Stimulated activated CD8-positive, alpha-beta memory T cell treated with anti-CD3 and anti-CD28 coated beads, Interleukin-2, amount 100 ng/mL, for 1 hour (primary cell): Measurements from ENCODE around the gene BDH1.
"Not testable (repeated sequence)": the region's sequence is repeated elsewhere in the genome, so short reads cannot be mapped to it uniquely, and the experiment has no call there.

ENCODE experiments used
- DNase-seq, 2 donors: peaks; one replicate each; pipeline ENCODE4 v3.0.0-alpha.2; 2020; ENCODE audit warnings: low read depth in 2 of 2

BDH1 gene

DNA sequence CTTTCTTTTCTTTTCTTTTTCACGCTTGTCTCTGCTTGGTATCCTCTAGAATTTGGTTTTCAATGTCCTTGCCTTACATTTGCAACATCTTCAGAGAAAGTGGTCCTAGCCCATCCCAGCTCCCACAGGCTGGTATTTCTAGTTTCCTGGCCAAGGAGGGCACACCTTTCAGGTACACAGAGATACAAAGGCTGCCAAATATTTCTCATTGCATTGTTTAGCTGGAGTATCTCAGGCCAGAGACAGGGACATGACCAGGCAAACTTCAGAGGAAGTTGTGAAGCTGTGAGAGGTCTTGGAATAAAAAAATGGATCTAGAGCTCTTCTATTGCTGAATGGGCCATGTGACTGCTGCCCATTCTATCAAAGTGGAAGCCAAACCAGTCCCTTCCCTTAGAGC is 68.9 kb downstream of the BDH1 start:
- DNase-seq: no peak

DNA sequence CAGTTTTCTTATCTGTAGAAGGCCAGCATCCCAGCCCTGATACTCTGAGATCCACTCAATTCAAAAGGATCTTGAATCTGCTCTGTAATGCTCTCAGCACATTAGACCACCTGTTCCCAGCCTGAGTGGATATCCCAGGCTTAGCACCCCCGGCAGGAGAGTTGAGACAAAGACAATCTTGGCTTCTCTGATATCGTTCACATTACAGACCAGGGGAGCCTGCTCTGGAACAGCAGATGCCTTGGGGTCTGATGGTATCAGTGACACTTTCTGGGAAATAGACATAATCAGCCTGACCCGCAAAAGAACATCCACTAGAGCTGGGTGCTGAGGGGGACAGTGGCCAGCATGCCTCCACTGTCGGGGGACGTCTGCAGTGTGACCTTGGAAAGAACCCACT is 70.6 kb downstream of the BDH1 start:
- no peak for DNase-seq

DNA sequence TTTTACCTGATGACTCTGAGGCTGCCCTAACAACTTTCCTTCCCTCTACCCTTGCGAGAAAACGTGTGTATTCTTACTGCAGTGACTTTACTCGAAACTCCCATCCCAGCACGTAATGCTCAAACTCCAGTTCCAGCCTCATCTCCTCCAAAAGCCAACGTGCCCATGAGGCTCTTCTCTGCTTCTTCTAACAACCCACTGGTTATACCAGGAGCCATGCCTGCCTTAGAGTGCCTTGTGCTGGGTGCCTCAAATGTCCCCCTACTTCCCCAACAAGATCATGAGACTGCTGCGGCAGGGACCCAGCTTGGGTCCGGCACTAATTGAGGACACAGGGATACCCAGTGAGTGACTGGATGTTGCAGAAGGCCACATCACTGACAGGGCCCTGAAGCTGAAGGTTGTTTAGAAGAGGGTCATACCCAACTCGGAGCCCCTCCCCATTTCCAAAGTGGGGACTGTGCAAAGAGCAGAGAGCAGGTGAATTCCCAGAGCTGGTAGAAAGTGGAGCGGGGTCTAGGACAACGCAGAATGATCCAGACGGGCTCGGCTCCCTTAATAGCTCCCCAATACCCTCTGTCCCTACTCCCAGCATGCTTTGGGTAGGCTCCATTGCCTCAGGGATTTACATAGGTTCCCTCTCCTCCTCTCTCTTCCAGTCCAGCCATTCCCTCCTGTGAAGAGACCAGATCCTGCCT is 71.4 kb downstream of the BDH1 start:
- no peak for DNase-seq

DNA sequence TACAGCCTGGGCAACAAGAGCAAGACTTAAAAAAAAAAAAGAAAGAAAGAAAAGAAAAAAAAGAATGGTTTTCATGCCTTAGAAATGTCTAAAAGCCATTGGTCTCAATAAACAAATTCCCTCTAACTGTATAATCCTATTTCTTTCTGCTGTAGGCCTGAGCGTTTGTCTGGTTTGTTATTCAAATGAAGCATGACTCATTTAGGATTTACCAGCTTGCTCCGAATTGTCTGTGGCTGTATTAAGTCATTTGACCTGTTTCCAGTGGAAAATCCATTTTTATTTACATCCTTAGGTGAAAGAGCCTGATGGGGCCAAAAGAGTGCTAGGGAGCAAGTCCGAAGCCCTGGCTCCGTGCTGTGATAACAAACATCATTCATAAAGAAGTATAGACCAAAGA is 73.8 kb downstream of the BDH1 start:
- DNase-seq: no peak

DNA sequence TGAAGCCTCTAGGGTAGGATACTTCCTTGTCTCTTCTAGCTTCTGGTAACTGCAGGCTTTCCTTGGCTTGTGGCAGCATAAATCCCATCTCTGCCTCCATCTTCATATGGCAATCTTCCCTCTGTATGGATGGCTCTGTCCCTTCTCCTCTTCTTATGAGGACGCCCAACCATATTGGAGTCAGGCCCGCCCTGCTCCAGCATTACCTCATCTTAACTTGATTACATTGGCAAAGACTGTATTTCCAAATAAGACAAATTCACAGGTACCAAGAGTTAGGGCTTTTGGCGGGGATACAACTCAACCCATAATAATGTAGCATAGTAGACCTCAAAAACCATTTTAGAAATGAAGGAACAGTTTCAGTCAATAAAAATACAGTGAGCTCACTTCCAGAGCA is 75.4 kb downstream of the BDH1 start:
- DNase-seq: no peak

DNA sequence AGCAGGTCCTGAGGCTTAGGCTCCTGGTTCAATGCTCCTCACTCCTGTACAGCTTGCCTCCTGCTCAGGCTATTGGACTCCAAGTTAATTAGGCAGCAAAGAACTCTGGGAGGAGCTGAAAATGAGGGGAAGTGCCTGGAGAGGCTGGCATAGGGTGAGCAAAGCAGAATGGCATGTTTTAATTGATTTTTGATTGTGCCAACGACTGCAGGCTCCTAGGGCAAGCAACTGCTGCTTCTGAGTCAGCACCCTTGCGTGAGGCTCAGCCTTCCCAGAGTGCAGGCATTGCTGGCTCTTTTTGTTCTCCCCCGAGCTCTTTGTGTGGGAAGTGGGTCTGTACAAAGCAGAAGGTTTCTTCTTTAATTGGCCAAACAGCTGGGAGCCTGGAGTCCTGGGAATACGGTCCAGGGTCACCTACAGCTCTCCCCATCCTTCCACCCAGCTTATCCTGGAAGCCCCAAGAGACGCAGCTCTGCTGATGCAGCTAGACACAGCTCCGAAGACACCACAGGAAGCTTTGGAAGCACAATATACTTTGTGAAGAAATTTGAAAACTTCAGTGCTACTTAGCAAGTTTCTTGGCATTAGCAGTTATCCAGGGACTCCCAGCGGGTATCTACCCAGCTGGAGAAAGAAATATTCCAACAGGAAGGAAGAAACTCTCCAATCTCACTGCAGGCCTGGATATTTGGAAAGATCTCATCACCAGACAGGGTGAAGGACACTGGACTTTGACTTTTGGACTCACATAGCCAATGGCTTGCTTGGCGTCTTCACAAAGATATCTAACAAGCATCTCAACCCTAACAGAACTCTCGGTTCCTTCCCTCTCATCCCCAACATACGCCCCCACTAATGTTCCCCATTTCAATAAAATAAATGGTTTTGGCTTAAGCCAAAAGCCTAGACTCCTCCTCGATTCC is 76.8 kb downstream of the BDH1 start:
- no peak for DNase-seq

DNA sequence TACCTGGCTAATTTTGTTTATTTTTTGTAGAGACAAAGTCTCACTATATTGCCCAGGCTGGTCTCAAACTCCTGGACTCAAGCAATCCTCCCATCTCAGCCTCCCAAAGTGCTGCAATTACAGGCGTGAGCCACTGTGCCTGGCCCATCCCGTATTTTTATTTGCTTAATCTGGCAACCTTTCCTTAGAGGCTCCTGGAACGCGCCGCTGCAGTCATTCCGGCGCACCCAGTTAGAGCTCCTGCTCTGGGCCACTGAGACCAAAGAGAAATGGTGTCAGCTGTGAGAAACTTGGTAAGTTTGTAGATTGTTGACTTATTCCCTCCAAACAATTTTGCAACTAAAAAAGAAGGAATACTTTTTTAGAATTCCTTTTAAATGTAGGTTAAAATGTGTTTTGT is 78.0 kb downstream of the BDH1 start:
- DNase-seq: not testable (repeated sequence)

DNA sequence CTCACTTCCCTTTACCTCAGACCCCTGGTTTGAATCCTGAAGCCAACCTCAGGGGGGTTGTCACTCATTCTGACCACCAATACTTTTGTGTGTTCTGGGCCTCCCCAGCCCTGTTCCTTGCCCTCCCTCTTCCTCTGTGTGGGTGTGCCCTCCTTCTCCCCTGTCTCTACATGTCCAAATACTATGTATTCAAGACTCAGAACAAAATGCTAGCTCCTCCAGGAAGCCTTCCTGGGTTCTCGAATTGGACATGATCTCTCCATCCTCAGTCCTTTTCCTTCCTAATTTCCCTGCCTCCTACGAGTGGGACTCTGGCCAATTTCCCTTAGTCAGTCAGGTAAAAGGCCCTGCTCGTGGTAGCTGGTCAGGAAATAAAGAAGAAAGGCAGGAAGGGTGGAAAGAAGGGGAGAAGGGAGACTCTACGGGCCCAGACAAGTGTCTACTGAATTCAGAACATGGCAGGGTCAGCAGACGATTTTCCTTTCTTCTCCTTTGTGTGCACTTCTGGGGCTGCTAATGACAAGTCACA is 79.7 kb downstream of the BDH1 start:
- DNase-seq: no peak

DNA sequence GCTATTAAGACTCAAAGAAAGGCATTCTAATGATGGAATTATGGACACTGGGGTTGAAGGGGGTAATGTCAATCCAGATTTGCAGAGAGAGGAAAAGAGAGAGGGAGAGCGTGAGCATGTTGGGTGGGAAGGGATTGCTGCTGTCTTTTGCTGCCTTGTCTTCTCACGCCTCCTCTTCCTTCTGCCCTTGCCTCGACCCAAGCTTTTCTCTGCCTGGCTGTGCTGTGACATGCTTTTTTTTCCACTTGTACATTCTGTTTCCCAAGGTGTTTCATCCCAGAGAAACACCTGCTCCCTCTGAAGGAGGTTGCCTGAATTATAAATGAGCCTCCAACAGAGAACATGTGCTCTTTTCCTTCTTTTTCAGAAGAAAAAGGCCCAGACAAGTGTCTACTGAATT is 80.3 kb downstream of the BDH1 start:
- no peak for DNase-seq

DNA sequence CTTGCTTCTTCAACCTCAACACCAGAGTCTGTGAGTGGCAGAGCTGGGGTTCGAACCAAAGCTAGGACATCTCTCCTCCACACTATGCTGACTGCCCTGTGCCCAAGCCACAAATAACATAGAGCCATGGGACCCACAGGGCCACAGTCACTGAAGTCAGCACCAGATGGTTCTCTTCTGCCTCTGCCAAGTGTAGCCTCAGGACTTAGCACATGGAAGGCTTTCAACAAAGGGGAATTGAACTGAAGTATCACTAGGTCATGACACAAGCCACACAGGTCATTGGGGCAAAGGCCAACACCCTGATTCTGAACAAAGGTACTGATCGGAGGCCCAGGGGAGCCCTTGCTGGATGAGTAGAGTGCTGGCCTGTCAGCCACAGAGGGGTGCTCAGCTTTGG is 83.6 kb downstream of the BDH1 start:
- no peak for DNase-seq

DNA sequence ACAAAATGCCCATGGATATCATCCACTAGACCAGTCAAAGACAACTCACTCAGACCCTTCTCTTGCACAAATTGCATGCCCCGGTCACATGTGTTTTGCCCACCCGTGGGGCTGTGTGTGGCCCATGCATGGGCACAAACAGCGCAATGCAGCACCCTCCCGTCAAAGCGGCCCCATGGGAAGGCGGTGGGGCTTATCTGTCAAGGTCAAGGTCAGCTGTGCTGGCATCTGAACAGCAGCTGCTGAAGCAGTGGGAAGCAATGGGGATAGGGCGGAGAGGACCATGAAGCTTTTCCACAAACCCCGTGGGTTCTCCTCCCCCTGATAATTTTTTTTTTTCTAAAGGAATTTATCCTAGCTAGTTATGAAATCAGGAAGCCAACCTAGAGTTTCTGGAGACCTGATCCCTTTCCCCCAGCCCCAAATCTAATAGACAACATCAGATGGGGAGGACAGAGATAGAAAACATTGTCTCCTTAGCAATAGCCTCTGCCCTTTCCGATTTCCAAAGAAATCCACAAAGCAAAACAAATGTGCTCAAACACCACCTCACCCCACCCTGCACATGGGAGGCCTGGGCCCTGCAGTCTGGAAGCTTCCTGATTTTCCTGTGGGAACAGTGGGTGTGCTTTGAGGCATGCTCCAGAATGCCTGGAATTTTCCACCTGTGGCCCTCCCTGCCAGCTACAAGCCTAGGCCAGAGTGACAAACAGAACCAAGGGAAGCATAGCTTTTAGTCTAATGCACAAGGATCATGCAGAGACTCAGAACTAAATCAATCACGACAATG is 84.4 kb downstream of the BDH1 start:
- DNase-seq: no peak

DNA sequence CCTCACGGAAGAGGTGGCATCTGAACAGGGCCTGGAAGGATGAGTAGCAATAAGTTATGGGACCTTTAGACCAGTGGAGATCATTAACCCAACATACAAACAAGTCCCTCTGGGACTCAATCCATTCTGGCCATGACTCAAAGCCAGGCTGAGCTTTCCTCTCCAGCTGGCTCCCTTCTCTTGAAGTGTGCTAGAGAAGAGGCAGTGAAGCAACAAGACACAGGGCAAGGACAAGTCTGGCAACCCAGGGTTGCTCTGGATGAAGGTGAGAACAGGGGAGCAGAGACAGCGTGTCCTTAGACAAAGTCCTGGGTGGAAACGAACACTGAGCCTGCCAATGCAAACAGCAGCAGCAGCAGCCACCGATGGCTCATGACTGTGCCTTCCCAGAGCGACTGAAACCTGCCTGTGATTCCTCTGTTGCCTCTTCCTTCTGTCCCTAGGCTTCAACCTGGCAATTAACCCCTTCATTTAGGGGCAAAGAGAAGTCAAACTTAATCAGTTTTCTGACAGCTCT is 86.8 kb downstream of the BDH1 start:
- no peak for DNase-seq

DNA sequence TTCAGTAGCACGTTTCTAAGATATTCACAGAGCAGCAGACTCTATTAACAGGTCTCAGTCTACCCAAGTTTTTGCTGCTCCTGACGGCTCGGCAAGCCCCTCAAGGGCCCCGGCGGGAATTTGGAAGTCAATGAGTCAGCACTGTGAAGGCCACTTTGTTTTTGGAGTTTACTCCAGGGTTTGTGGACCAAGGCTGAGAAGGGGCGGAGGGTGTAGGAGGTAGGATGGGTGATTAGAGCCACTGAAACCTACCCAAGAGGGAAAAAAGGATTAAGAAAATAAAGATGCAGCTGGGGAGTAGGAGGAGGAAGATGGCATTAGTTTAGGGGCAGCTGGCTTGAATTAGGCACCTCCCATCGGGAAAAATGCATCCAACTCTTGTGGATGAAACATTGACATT is 87.6 kb downstream of the BDH1 start:
- no peak for DNase-seq

DNA sequence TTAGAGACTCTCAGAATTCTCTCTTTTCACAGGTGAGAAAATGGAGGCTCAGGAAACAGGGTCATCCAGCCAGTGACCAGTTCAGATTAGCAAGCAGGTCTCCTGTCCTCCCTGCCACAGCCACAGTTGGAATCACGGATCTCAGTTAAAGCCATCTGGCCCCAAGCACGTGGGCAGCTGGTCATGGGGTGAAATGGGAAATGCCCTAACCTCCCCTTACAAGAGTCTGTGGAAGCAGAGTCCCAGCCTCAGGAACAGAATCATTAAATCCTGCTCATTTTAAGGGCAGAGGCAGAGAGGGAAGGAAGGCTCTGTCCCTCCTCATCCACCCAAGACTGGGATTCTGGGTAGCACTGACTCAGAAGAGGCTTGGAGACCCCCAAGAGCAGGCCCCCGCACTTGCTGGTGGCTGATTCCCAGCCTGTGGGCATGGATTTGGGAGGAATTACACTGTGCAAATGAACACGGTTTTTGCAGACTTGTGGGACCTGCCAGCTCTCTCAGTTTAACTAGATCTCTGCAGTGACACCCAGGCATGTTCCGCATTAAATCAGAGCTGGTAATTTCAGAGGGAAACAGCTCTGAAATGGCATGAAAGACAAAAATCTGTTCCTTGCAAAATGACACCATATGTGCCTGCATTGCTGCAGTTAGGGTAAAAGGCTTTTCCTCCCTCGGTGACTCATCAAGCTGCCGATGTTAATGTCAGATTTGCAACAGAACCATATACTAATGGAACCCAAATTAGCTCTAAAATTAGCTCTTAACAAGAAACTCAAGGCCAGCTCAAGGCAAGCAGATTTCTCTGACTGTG is 89.0 kb downstream of the BDH1 start:
- no peak for DNase-seq

DNA sequence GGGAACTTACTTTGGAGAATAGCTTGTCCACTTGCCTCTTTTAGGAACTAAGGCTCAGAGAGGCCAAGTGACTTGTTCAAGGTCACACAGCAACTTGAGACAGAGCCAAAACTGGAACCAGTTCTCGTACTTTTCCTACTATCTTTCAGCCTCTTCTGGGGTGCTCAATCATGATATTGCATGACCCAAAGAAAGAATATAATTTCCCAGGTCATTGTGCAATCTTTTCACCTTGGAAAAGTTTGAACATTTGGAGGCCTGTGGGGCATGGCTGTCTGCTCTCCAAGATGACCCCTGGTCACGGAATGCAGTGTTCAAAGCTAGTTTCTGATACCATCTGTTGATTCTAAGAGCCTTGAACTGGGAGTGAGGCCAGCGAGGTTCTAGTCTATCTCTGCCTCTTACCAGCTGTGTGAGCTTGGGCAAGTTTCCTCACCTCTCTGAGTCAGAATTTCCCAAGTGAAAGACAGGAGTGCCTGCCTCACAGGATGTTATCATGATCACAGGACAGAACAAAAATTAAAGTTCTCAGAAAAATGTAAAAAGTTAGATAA is 89.7 kb downstream of the BDH1 start:
- DNase-seq: no peak

DNA sequence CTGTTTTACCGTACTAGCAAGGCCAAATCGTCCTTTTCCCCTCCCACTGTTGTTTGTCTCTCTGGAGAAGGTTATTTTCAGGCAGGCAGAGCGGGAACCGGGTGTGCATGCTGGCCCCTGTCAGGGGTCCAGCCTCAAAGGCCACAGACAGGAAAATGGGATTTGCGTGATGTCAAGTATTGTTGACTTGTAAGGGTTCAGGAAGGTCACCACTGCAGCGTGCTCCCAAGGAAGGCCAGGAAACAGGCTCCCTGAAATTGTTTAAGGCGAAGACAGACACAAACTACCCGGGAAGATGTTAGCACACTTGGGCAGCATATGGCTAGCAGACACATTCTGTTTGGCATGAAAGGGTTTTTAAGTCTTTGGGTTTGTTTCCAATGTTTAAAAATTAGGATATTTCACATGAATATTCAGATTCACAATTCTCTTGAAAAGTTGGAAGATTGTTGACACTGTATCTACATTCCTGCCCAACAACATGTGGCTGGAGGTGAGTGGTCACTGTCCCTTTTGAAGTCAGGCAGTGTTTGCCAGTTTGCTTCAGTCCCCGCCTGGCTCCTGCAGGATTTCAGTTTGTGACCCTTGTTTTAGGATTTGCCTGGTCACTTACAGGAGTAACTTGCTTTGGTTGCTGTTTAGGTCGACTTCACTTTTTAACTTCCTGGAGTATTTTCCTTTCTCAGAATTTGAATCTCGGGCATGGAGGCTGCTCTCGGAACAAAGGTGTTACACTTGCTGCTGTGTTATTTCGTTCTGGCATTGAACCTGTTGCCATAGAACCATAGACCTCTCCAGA is 90.4 kb downstream of the BDH1 start:
- no peak for DNase-seq

DNA sequence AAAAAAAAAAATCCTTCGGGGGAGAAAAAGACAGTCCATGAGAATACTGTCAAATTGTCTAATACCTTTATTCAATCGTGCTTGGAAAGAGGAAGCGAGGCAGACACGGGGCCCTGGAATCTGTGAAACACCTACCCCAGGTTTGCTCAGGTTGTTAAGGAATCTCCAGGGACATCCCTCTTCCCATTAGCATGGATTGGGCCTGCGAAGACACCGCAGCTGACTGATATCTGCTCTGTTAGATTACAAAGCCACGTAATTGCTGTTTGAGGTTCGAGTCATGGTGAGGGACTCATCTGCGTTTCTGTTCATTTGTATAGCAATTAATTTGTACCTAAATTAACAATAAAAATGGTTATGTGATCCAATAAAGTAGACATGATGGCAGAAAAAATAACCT is 91.0 kb downstream of the BDH1 start:
- no peak for DNase-seq

DNA sequence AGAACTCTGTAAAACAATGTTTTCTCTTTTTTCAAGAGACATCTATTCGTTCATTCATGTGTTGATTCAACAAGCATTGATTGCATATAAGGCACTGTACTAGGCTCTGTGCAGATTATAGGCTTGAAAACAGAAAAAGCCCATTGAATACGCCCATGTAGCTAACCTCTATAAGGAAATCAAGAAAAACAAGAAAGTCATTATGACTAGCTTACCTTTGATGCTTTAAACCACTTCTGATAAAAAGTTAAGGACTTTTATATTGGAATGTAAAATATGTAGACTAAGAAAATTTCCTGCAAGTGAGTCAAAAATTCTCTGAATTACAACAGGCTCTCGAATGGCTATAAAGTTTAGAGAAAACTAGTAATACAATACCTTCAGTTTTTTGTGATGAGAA is 92.5 kb downstream of the BDH1 start:
- DNase-seq: no peak

DNA sequence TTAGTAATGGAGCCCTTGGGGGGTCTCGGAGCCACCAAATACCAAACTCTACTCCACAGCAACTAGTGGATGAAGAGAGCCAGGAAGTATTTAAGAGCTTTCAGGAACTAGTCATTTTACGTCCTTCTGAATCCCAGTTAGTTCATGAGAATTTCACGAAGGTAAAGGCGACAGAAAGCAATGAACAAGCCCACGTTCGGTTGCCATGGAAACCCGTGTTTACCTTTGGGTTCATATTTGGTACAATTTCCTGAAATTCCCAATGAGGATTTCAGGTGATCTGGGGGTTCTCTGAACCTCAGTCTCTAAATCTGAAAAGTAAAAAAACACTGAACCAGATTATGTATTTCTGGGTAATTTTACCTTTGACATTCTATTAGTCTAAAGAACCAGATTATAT is 93.0 kb downstream of the BDH1 start:
- no peak for DNase-seq

DNA sequence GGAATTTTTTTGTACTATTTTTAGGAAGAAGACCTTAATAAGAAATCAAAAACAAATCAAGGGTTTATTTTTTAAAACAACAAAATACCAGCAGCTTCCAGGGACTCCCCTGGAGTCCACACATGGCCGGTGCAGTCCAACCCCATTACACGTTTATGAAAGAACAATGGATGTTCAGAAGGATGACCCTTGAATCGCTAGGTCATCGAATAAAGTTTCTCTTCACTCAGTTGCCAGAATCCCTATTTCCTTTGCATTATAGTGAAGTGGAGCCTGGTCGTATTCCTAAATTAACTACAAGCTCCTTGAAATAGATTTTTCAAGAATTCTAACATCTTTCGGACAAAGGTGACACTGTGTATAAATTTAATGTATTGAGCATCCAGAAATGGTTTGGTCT is 95.1 kb downstream of the BDH1 start:
- no peak for DNase-seq
